ENCODE measurements around the gene MVD.

Gene MVD

DNA sequence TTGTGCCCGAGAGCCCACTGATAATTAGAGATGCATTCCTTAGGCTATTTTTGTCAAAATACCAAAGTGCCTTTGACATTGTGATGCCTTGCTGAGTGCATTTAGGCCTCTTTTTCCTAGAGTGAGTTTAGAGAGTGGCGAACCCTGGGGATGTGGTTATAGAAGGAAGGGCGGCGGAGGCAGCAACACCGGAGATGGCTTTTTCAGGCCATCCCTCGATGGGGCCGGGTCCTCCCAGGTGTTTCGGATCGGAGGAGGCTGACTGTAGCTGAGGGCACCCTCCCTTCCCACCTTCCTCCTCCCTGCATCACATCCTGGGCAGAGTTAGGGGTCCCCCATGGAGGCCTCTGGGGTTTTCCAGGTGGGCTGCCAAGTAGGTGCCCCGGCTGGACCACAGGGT is 30.0 kb upstream of the MVD start:
- TF ChIP-seq, protein P1, sequence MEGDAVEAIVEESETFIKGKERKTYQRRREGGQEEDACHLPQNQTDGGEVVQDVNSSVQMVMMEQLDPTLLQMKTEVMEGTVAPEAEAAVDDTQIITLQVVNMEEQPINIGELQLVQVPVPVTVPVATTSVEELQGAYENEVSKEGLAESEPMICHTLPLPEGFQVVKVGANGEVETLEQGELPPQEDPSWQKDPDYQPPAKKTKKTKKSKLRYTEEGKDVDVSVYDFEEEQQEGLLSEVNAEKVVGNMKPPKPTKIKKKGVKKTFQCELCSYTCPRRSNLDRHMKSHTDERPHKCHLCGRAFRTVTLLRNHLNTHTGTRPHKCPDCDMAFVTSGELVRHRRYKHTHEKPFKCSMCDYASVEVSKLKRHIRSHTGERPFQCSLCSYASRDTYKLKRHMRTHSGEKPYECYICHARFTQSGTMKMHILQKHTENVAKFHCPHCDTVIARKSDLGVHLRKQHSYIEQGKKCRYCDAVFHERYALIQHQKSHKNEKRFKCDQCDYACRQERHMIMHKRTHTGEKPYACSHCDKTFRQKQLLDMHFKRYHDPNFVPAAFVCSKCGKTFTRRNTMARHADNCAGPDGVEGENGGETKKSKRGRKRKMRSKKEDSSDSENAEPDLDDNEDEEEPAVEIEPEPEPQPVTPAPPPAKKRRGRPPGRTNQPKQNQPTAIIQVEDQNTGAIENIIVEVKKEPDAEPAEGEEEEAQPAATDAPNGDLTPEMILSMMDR (IDR thresholded peaks at IDR 0.05; ENCODE audit: extremely low read depth, insufficient read depth, missing control alignments): no peak
- no peak for DNase-seq (ENCODE audit: low spot score)
- in situ Hi-C loops (cut with MboI; ENCODE audit: low pct_unique_long_range_greater_than_20kb, low sequenced_read_pairs, unreplicated experiment): no loop called here

DNA sequence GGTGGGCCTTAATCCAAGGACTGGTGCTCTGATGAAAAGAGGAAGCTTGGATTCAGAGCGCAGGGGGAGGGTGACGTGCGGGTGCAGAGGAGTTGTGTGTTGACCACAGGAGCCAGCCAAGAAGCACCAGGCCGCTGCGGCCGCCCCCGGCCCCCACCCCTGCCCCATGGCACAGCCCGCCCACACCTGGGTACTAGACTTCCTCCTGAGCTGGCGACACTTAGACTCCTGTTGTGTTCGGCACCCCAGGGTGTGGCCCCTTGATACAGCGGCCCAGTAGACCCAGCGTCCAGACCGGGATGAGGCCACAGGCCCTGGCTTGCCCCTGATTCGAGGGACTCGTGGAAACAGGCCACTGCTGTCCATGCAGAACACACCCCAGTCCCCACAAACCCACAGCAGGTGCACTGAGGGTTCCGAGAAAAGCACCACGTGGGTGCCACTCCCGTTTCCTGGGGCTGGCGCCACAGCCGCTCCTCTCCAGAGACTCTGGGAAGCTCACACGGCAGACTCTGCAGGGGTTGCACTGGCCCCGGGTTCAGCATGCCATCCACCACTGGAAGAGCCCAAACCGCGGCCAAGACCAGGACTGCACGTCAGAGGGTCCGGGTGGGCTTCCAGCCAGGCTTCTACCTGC is 29.2 kb upstream of the MVD start:
- in situ Hi-C loops (cut with MboI; ENCODE audit: low pct_unique_long_range_greater_than_20kb, low sequenced_read_pairs, unreplicated experiment): no loop called here
- TF ChIP-seq, protein P1 (IDR thresholded peaks at IDR 0.05; ENCODE audit: extremely low read depth, insufficient read depth, missing control alignments): no peak
- no peak for DNase-seq (ENCODE audit: low spot score)

DNA sequence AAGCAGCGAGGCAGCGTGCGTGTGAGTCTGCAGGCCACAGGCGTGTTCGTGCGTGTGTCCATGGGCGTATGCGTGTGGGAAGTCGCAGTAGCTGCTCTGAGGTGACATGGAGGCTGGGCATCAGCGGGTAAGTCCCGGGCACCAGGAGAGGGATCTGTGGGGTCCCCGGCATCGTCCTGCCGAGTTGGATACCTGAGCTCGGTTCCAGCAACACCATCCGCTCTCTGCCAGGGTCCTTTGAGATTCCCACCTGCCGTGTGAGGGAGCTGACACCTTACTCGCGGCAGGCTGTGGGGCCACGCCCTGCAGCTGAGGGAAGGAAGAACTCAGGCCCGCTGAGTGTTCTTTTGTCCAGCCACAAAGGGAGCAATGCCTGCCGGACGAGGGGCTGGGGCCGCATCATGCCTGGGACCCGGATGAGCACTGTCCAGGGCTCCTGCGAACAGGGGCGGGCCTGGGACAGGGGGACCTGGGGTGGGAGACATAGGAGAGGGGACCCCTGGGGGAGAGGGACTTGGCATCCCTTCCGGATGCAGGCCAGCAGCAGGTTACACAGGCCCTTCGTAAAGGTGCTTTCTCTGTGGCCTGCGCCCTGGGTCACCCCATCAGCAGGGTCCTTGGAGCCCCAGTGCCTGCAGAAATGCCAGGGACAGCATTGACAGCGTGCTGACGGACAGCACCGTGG is 28.4 kb upstream of the MVD start:
- in situ Hi-C loops (cut with MboI; ENCODE audit: low pct_unique_long_range_greater_than_20kb, low sequenced_read_pairs, unreplicated experiment): no loop called here
- TF ChIP-seq, protein P1 (IDR thresholded peaks at IDR 0.05; ENCODE audit: extremely low read depth, insufficient read depth, missing control alignments): no peak
- DNase-seq (ENCODE audit: low spot score): no peak

DNA sequence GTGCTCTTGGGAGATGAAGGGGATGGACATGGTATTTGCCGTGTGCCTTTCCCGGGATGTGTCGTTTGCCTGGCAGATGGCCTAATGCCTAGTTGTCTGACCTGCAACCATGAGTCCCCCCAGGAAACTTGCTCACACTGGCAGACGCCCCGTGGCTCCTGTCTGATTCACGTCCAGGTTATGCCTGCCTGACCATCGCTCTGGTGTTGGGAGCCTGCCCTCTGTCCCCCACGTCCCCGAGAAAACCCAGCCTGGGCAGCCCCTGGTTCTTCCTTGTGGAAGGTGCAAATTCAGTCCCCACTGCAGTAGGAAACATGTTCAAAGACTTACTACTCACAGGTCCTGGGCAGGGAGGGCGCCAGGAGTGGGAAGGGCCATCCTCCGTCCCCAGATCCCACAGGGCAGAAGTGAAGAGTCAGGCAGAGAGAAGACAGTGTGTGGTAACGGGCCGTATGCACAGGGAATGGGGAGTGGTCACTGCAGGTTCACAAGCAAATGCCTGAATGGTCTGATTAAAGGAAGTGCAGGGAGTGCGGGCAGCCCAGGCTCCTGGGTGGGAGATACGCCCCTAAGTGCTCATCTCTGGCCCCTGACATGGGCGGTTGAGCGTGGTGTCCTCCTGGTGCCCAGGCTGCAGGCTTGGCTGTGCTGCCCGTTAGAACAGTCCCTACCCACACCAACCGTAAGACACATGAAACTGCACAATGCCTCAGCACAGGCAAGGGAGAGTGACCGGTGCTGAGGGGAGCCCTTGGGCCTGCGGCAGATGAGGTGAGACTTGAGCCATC is 27.6 kb upstream of the MVD start:
- TF ChIP-seq, protein P1 (IDR thresholded peaks at IDR 0.05; ENCODE audit: extremely low read depth, insufficient read depth, missing control alignments): no peak
- in situ Hi-C loops (cut with MboI; ENCODE audit: low pct_unique_long_range_greater_than_20kb, low sequenced_read_pairs, unreplicated experiment): no loop called here
- no peak for DNase-seq (ENCODE audit: low spot score)

DNA sequence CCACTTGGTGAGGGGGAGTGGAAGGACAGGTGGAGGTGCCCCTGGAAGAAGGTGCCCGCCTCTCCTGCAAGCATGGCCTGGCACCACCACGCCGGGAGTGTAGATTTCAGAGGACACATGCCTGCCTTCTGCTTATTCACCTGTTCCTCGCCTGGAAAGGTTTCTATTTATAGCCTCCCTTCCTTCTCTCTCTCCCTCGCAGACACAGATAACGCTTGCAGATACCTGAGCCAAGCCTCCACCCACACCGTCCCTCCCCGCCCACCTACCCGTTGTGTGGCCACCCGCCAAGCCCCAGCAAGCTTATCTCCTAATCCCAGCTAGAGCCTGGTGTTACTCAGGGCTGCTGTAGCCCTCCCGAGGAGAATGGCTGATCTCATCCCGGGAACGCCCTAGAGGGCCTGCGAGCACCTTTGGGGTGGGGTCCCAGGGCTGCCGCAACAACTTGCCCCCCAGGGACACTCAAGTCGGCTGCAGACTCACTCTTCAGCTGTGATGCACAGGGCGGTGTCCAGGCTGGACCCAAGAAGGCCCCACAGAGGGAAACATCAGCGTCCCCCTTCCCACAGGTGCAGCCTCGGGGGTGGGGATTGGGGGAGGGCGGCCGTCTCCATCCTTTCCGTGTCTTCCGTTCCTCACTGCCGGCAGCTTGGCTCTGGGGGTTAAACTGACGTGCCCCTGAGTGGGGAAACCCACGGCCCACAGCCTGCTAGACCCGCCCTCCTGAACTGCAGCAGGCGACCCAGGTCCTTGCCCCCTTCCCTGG is 25.3 kb upstream of the MVD start:
- TF ChIP-seq, protein P1 (IDR thresholded peaks at IDR 0.05; ENCODE audit: extremely low read depth, insufficient read depth, missing control alignments): no peak
- DNase-seq (ENCODE audit: low spot score): no peak
- in situ Hi-C loops (cut with MboI; ENCODE audit: low pct_unique_long_range_greater_than_20kb, low sequenced_read_pairs, unreplicated experiment): no loop called here

DNA sequence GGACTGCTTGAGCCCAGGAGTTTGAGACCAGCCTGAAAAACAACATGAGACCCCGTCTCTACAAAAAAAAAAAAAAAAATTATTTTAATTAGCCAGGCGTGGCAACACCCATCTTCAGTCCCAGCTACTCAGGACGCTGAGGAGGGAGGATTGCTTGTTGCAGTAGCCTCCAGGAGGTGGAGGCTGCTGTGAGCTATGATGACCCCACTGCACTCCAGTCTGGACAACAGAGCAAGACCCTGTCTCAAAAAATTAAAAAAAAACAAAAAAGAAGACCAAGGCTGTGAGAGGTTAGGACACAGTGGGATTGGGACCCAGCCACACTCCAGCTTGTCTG is 24.8 kb upstream of the MVD start:
- DNase-seq (ENCODE audit: low spot score): no peak
- in situ Hi-C loops (cut with MboI; ENCODE audit: low pct_unique_long_range_greater_than_20kb, low sequenced_read_pairs, unreplicated experiment): no loop called here
- TF ChIP-seq, protein P1 (IDR thresholded peaks at IDR 0.05; ENCODE audit: extremely low read depth, insufficient read depth, missing control alignments): no peak

Data from GM13977 (cell line).